ENCODE data around the gene GTF2IRD1. TPM values are rescaled to one million over a fixed set of nuclear protein-coding genes. Genes with fewer than 3 reads are reported as not detected.

The GTF2IRD1 gene, protein sequence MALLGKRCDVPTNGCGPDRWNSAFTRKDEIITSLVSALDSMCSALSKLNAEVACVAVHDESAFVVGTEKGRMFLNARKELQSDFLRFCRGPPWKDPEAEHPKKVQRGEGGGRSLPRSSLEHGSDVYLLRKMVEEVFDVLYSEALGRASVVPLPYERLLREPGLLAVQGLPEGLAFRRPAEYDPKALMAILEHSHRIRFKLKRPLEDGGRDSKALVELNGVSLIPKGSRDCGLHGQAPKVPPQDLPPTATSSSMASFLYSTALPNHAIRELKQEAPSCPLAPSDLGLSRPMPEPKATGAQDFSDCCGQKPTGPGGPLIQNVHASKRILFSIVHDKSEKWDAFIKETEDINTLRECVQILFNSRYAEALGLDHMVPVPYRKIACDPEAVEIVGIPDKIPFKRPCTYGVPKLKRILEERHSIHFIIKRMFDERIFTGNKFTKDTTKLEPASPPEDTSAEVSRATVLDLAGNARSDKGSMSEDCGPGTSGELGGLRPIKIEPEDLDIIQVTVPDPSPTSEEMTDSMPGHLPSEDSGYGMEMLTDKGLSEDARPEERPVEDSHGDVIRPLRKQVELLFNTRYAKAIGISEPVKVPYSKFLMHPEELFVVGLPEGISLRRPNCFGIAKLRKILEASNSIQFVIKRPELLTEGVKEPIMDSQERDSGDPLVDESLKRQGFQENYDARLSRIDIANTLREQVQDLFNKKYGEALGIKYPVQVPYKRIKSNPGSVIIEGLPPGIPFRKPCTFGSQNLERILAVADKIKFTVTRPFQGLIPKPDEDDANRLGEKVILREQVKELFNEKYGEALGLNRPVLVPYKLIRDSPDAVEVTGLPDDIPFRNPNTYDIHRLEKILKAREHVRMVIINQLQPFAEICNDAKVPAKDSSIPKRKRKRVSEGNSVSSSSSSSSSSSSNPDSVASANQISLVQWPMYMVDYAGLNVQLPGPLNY
- total RNA-seq = 10 to 100 TPM in 2 of 4 donors, 1 to 10 TPM in 2; 6.0 to 12.7 (median 10.2) TPM

GRCh38 chr7:74453322-74454011, at the start of gene GTF2IRD1:
TSS of gene GTF2IRD1 (plus strand) at chr7:74453906. CDS start at chr7:74508081, 54,175 bp downstream.
- TF ChIP-seq, protein P1, sequence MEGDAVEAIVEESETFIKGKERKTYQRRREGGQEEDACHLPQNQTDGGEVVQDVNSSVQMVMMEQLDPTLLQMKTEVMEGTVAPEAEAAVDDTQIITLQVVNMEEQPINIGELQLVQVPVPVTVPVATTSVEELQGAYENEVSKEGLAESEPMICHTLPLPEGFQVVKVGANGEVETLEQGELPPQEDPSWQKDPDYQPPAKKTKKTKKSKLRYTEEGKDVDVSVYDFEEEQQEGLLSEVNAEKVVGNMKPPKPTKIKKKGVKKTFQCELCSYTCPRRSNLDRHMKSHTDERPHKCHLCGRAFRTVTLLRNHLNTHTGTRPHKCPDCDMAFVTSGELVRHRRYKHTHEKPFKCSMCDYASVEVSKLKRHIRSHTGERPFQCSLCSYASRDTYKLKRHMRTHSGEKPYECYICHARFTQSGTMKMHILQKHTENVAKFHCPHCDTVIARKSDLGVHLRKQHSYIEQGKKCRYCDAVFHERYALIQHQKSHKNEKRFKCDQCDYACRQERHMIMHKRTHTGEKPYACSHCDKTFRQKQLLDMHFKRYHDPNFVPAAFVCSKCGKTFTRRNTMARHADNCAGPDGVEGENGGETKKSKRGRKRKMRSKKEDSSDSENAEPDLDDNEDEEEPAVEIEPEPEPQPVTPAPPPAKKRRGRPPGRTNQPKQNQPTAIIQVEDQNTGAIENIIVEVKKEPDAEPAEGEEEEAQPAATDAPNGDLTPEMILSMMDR (IDR thresholded peaks at IDR 0.05; ENCODE audit: low read depth) = no peak

DNA sequence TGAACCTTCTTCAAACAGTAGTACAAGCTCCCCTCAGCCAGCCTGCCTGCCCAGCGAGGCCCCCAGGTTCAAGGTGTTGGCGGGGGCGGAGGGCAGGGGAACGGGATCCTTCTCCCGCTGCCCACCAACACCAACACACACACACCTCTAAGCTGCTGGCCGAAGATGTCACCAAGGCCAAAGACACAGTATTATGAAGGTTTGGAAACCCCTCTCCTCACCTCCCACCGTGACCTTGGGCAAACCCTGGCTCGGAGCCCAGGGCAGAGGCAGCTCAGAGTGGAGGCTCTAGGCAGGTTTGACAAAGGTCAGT, 49.4 kb upstream of the GTF2IRD1 start:
- TF ChIP-seq, protein P1 (IDR thresholded peaks at IDR 0.05; ENCODE audit: low read depth) = no peak

DNA sequence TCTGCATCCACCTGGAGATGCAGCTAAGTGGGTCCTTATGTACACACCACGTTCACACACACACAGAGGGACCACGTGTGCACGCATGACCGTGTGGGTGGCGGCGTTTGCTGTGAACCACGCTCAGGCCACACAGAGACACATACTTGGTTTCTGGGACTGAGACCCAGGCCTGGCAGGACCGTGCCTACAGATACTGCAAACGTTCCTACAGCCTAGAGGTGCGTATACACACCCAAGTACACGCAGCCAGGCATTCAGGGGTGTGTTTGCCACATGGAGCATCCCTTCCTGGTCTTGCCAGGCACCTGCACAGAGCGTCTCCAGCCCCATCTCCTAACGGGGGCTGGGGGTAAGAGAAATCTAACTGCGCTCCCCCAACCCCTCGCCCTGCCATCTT, 49.0 kb upstream of the GTF2IRD1 start:
- TF ChIP-seq, protein P1 (IDR thresholded peaks at IDR 0.05; ENCODE audit: low read depth) = no peak

- TF ChIP-seq, protein P1 (IDR thresholded peaks at IDR 0.05; ENCODE audit: low read depth) = no peak
These were observed 48.4 kb upstream of the GTF2IRD1 start for GRCh38 chr7:74405191-74405898.

GRCh38 chr7:74405899-74406512, 47.7 kb upstream of the GTF2IRD1 start:
- TF ChIP-seq, protein P1 (IDR thresholded peaks at IDR 0.05; ENCODE audit: low read depth) = no peak

GRCh38 chr7:74407958-74408357, 45.7 kb upstream of the GTF2IRD1 start:
- TF ChIP-seq, protein P1 (IDR thresholded peaks at IDR 0.05; ENCODE audit: low read depth) = no peak
